Measurements from ENCODE around the gene PSME2. TPM values are rescaled to one million over a fixed set of nuclear protein-coding genes. Genes with fewer than 3 reads are reported as not detected.
A peak's percentile ranks its signal among the peaks of the same experiment; 100 is the strongest.

Gene PSME2
- total and polyA plus RNA-seq, 2 of the 13 experiments (the other 11 are each of a cell fraction or from before 2014, with no cell fraction given): 332 to 716 TPM

DNA sequence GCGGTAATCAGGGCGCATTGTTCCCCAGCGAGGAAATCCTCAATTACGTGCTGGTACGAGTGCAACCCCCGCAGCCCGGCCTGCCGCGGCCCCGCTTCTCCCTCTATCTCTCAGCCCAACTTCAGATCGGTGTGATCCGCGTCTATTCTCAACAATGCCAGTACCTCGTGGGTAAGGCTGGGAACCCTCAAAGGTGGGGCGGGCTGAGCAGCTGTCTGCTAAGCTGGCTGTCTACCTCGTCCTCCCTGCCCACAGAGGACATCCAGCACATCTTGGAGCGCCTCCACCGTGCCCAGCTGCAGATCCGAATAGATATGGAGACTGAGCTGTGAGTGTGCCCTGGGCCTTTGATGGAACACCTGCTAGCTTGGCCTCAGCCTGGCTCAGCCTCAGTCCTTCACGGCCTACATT, 26.5 kb upstream of the PSME2 start (continued):
- TF ChIP-seq SSRP1 (CRISPR knock-in tag; IDR thresholded peaks at IDR 0.05) (peak; percentile 37; the same call in 1 of the 2 replicates), GABPB1 (CRISPR knock-in tag; IDR thresholded peaks at IDR 0.05) (0 out of 2 replicates have a peak, but pooled peaks have one; percentile 9)

DNA sequence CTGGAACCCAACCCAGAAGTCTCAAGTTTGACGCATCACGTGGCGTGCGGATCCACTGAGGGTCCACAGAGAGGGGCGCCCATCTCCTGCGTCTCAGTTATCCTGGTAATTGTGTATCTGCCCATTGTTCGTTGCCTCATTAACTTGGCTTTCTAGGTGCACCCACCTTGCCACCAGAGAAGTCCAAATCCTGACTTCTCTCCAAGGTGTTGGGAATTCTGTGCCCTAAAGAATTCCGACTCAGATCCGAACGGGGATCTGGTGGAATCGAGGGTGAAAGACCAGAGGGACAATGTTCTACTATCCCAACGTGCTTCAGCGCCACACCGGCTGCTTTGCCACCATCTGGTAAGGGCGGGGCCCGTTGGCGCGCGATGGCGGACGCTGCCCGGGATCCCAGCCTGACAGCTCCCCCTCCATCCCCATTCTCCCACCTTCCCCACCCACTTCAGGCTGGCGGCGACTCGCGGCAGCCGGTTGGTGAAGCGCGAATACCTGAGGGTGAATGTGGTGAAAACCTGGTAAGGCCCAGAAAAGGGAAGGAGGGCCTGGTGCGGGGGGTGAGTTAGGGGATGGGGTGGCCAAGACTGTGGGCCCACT, 26.0 kb upstream of the PSME2 start:
- in situ Hi-C loops (cut with HindIII; ENCODE audit: extremely low pct_ligation_motif_present, low pct_unique_long_range_greater_than_20kb) (no loop called here), intact Hi-C loops (cut with micrococcal nuclease; ENCODE audit: unreplicated experiment) (no loop called here)
- DNase-seq (ENCODE audit: low spot score): no peak
- H3K9ac ChIP-seq (ENCODE audit: insufficient read depth, low read depth, low read length): no peak overlapping the region
- H3K4me2 ChIP-seq (ENCODE audit: low read depth, low read length): no peak overlapping the region
- ChIA-PET POLR2A (interaction anchor here (1.0 to 3.3 kb wide), 4 partner anchors 9 to 26 kb away, joined by 3 to 13 read pairs (median 8); partner anchors contain the start of genes IRF9, PSME2 and RNF31), CTCF (ENCODE audit: low intra/inter-chr PET ratio, low total read pairs) (no interaction called here)
- no peaks in the 10 kb centered on the region for H4K20me1 ChIP-seq (ENCODE audit: insufficient read depth, low read length)
- no peak overlapping the region for H2AFZ ChIP-seq (ENCODE audit: low read length)
- no peaks in the 10 kb centered on the region for H3K79me2 ChIP-seq (ENCODE audit: insufficient read depth, low read length)
- H3K4me1 ChIP-seq (ENCODE audit: insufficient read depth, low read length): no peaks in the 10 kb centered on the region
- no peaks in the 10 kb centered on the region for H3K9me3 ChIP-seq (ENCODE audit: low read length)
- no peak overlapping the region for H3K27ac ChIP-seq (ENCODE audit: extremely low read length, insufficient read depth, low read length)
- peaks cover 0 to 9% of the 10 kb centered on the region in 2 experiments; a peak in 2 of 5 replicates for H3K36me3 ChIP-seq (replicated peaks in 1 of 2; ENCODE audit: control insufficient read depth in 1 of 2, insufficient read depth in 2 of 2, low read length in 2 of 2)
- no peaks in the 10 kb centered on the region for H3K27me3 ChIP-seq (ENCODE audit: control insufficient read depth in 1 of 2, insufficient read depth in 2 of 2, low read length in 2 of 2)
- FAIRE-seq: no peak
- no TSS peak for BruUV-seq (replicated peaks)
- TF ChIP-seq NR1H2 (CRISPR knock-in tag; IDR thresholded peaks at IDR 0.05; ENCODE audit: borderline replicate concordance, low read depth) (no peak), AGO2 (optimal IDR thresholded peaks at IDR 0.05; ENCODE audit: low read depth, low read length) (peak; percentile 38), ZNF768 (CRISPR knock-in tag; IDR thresholded peaks at IDR 0.05) (0 out of 2 replicates have a peak, but pooled peaks have one; percentile 22), ATF7 (IDR thresholded peaks at IDR 0.05) (no peak), ATF7 (CRISPR knock-in tag; IDR thresholded peaks at IDR 0.05) (no peak), MEF2D (CRISPR knock-in tag; IDR thresholded peaks at IDR 0.05) (no peak), DNMT1 (CRISPR knock-in tag; IDR thresholded peaks at IDR 0.05) (0 out of 2 replicates have a peak, but pooled peaks have one; percentile 17), HNRNPK (IDR thresholded peaks at IDR 0.05; ENCODE audit: low read depth, low read length, poor library complexity, severe bottlenecking) (peak; percentile 62)
- ATAC-seq: no peak
- WGBS (ENCODE audit: low lambda C conversion rate): 94% methylated on average over 30 of the region's 30 CpGs
- no peak overlapping the region for H3K4me3 ChIP-seq (replicated peaks in 1 of 3; ENCODE audit: insufficient read depth in 1 of 3, low read depth in 2 of 3, low read length in 3 of 3)
